Measurements from ENCODE around the gene ATP12A.

Gene ATP12A

DNA sequence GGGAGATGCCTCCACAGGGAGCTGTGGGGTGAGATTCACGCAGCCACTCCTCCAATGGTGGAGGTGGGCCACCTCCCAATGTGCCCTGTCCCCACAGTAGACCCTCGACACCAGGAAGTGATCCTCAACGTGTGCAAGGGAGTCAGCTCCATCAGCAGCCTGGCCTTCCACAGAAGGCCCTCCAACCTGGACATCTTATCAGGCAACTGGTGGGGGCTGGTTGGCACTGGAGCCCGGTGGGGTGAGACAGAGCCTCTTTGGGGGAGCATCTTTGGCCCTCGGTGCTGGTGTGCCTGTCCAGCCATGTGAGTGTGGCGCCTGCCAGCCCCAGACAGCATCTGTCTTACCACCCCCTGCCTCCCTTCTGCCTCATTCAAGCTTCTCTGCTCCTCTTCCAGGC is 64.0 kb downstream of the ATP12A start:
- CTCF ChIA-PET: no interaction called here
- DNase-seq (ENCODE audit: extremely low spot score): no peak
- TF ChIP-seq NFRKB (IDR thresholded peaks at IDR 0.05) (no peak), BHLHE40 (IDR thresholded peaks at IDR 0.05; ENCODE audit: borderline replicate concordance) (no peak), ZNF384 (IDR thresholded peaks at IDR 0.05) (no peak), FOXK2 (IDR thresholded peaks at IDR 0.05) (no peak), FOXM1 (IDR thresholded peaks at IDR 0.05; ENCODE audit: borderline replicate concordance) (no peak), SP1 (IDR thresholded peaks at IDR 0.05) (no peak), SUZ12 (IDR thresholded peaks at IDR 0.05) (no peak), L3MBTL2 (conservative IDR thresholded peaks at IDR 0.05) (no peak), CTBP1 (IDR thresholded peaks at IDR 0.05; ENCODE audit: borderline replicate concordance) (no peak), ARNT (IDR thresholded peaks at IDR 0.05) (no peak), ELF4 (IDR thresholded peaks at IDR 0.05) (no peak), TARDBP (IDR thresholded peaks at IDR 0.05) (no peak), HDGF (IDR thresholded peaks at IDR 0.05; ENCODE audit: borderline replicate concordance) (no peak), FOXA1 (IDR thresholded peaks at IDR 0.05) (no peak), LEF1 (IDR thresholded peaks at IDR 0.05; ENCODE audit: borderline replicate concordance) (no peak)
- TF ChIP-seq, protein P1, sequence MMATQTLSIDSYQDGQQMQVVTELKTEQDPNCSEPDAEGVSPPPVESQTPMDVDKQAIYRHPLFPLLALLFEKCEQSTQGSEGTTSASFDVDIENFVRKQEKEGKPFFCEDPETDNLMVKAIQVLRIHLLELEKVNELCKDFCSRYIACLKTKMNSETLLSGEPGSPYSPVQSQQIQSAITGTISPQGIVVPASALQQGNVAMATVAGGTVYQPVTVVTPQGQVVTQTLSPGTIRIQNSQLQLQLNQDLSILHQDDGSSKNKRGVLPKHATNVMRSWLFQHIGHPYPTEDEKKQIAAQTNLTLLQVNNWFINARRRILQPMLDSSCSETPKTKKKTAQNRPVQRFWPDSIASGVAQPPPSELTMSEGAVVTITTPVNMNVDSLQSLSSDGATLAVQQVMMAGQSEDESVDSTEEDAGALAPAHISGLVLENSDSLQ (IDR thresholded peaks at IDR 0.05): no peak
- POLR2A ChIA-PET: interaction anchor here (0.7 kb wide), 1 partner anchor 32 kb away, joined by 3 read pairs; no protein-coding TSS in a partner anchor

DNA sequence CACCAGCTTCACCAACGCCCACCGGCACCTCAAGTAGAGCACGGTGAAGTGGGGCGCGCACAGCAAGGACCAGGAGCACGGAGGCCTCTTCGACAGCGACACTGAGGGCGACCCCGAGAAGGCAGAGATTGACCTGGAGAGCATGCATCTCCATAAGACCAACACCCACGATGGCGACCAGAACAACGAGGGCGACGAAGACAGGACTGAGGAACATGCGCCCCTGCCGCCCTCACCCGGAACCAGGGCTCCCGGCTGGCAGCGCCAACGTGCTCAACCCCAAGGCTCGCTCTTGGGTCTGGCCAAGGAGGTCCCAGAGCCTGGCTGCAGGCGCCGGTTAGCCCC is 65.3 kb downstream of the ATP12A start:
- TF ChIP-seq ELF4 (IDR thresholded peaks at IDR 0.05): no peak
- TF ChIP-seq SUZ12 (IDR thresholded peaks at IDR 0.05): no peak
- TF ChIP-seq CTBP1 (IDR thresholded peaks at IDR 0.05; ENCODE audit: borderline replicate concordance): no peak
- TF ChIP-seq TARDBP (IDR thresholded peaks at IDR 0.05): no peak
- TF ChIP-seq HDGF (IDR thresholded peaks at IDR 0.05; ENCODE audit: borderline replicate concordance): no peak
- TF ChIP-seq FOXM1 (IDR thresholded peaks at IDR 0.05; ENCODE audit: borderline replicate concordance): no peak
- TF ChIP-seq ZNF384 (IDR thresholded peaks at IDR 0.05): no peak
- no peak for TF ChIP-seq SP1 (IDR thresholded peaks at IDR 0.05)
- no peak for TF ChIP-seq FOXK2 (IDR thresholded peaks at IDR 0.05)
- ChIA-PET POLR2A (no interaction called here), CTCF (no interaction called here)
- DNase-seq (ENCODE audit: extremely low spot score): no peak

DNA sequence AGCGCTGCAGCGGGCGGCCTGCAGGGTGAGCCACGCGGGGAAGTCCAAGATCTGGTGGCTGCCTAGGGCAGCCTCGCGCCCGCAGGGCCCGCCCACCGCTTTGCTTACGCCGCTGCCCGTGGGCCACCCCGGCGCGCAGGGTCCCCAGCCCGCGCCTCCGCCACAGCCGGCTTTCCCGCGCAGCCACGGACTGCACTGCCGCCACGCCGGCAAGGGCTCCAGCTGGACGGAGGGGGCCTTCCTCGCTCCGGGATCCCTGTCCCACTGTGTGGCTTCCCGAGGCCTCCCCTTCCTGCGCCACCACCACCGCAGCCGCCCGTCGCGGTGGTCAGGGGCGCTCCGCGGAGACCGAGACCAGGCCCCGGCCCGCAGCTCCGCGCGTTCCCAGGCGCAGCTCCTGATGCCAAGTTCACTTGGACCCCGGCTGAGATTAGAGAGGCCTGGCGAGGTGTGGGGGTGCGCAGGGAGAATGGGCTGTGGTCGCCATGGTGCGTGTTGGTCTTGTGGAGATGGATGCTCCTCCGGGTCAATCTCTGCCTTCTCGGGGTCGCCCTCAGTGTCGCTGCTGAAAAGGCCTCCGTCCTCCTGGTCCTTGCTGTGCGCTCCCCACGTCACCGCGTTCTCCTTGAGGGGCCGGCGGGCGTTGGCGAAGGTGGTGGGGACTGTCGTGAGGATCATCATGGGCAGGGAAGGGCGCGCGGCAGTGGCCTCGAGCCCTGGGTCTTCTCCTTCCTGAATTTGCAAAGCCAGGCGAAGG is 65.8 kb downstream of the ATP12A start:
- ChIA-PET POLR2A (no interaction called here), CTCF (no interaction called here)
- no peak for DNase-seq (ENCODE audit: extremely low spot score)
- TF ChIP-seq ELF4 (IDR thresholded peaks at IDR 0.05) (no peak), NFRKB (IDR thresholded peaks at IDR 0.05) (no peak), FOXA1 (IDR thresholded peaks at IDR 0.05) (no peak), SUZ12 (IDR thresholded peaks at IDR 0.05) (no peak), L3MBTL2 (conservative IDR thresholded peaks at IDR 0.05) (no peak), FOXM1 (IDR thresholded peaks at IDR 0.05; ENCODE audit: borderline replicate concordance) (no peak), TARDBP (IDR thresholded peaks at IDR 0.05) (no peak), FOXK2 (IDR thresholded peaks at IDR 0.05) (no peak), BHLHE40 (IDR thresholded peaks at IDR 0.05; ENCODE audit: borderline replicate concordance) (no peak), HDGF (IDR thresholded peaks at IDR 0.05; ENCODE audit: borderline replicate concordance) (no peak), CTBP1 (IDR thresholded peaks at IDR 0.05; ENCODE audit: borderline replicate concordance) (no peak), SP1 (IDR thresholded peaks at IDR 0.05) (no peak), ARNT (IDR thresholded peaks at IDR 0.05) (no peak), ZNF384 (IDR thresholded peaks at IDR 0.05) (no peak), LEF1 (IDR thresholded peaks at IDR 0.05; ENCODE audit: borderline replicate concordance) (no peak)
- TF ChIP-seq, protein P1 (IDR thresholded peaks at IDR 0.05): no peak

- DNase-seq (ENCODE audit: extremely low spot score): no peak
- no peak for TF ChIP-seq L3MBTL2 (conservative IDR thresholded peaks at IDR 0.05)
- no peak for TF ChIP-seq FOXK2 (IDR thresholded peaks at IDR 0.05)
- no peak for TF ChIP-seq ARNT (IDR thresholded peaks at IDR 0.05)
- TF ChIP-seq SUZ12 (IDR thresholded peaks at IDR 0.05): no peak
- no peak for TF ChIP-seq TARDBP (IDR thresholded peaks at IDR 0.05)
- no peak for TF ChIP-seq ZNF384 (IDR thresholded peaks at IDR 0.05)
- TF ChIP-seq, protein P1 (IDR thresholded peaks at IDR 0.05): no peak
- TF ChIP-seq CTBP1 (IDR thresholded peaks at IDR 0.05; ENCODE audit: borderline replicate concordance): no peak
- TF ChIP-seq HDGF (IDR thresholded peaks at IDR 0.05; ENCODE audit: borderline replicate concordance): no peak
- TF ChIP-seq FOXA1 (IDR thresholded peaks at IDR 0.05): no peak
- no peak for TF ChIP-seq BHLHE40 (IDR thresholded peaks at IDR 0.05; ENCODE audit: borderline replicate concordance)
- no peak for TF ChIP-seq NFRKB (IDR thresholded peaks at IDR 0.05)
- ChIA-PET POLR2A (no interaction called here), CTCF (no interaction called here)
Observed at GRCh38 chr13:24746618-24747247, 66.5 kb downstream of the ATP12A start.

GRCh38 chr13:24747248-24748060 is 67.2 kb downstream of the ATP12A start:
- TF ChIP-seq FOXM1 (IDR thresholded peaks at IDR 0.05; ENCODE audit: borderline replicate concordance) (no peak), BHLHE40 (IDR thresholded peaks at IDR 0.05; ENCODE audit: borderline replicate concordance) (no peak), CTBP1 (IDR thresholded peaks at IDR 0.05; ENCODE audit: borderline replicate concordance) (no peak), SP1 (IDR thresholded peaks at IDR 0.05) (no peak), ZNF384 (IDR thresholded peaks at IDR 0.05) (no peak), FOXK2 (IDR thresholded peaks at IDR 0.05) (no peak), ARNT (IDR thresholded peaks at IDR 0.05) (no peak)
- TF ChIP-seq, protein P1 (IDR thresholded peaks at IDR 0.05): no peak
- ChIA-PET CTCF (no interaction called here), POLR2A (no interaction called here)
- DNase-seq (ENCODE audit: extremely low spot score): no peak

Data from HEK293T (cell line).